ENCODE data around the gene PAIP2. TPM values are rescaled to one million over a fixed set of nuclear protein-coding genes. Genes with fewer than 3 reads are reported as not detected.

PAIP2 gene
- total RNA-seq, 1 donor from 2014 or later = 133 TPM

Other genes with a start within 250 kb of the PAIP2 start
- gene SIL1, start 143.5 kb upstream of the PAIP2 start, total RNA-seq = 43.1 TPM
- gene MATR3, start 48.1 kb upstream of the PAIP2 start, total RNA-seq = 170 TPM
- gene SLC23A1, start 41.4 kb downstream of the PAIP2 start, total RNA-seq = not detected
- gene MZB1, start 48.1 kb downstream of the PAIP2 start, total RNA-seq = 0.51 TPM
- 34.7 TPM for gene PROB1, start 53.2 kb downstream of the PAIP2 start, total RNA-seq
- gene SPATA24, start 62.2 kb downstream of the PAIP2 start, total RNA-seq = 12.4 TPM
- 20.3 TPM for gene DNAJC18, start 97.7 kb downstream of the PAIP2 start, total RNA-seq
- 20.1 TPM for gene ECSCR, start 120.9 kb downstream of the PAIP2 start, total RNA-seq
- gene SMIM33, start 129.2 kb downstream of the PAIP2 start, total RNA-seq = not detected
- gene STING1, start 140.9 kb downstream of the PAIP2 start, total RNA-seq = 85.3 TPM
- 124 TPM for gene UBE2D2, start 219.5 kb downstream of the PAIP2 start, total RNA-seq